ES-I3 (cell line): Measurements from ENCODE around the gene SAMD9.

ENCODE experiments used
- H3K36me3 ChIP-seq: 2 replicates; pipeline ENCODE4 v1.6.1; 2013; ENCODE audit warnings: mild to moderate bottlenecking, low read length, control low read depth, moderate library complexity; ENCODE audit not compliant: insufficient read depth
- H3K4me1 ChIP-seq: 2 replicates; pipeline ENCODE4 v1.6.1; 2013; ENCODE audit warnings: mild to moderate bottlenecking, control low read depth, low read length; ENCODE audit not compliant: insufficient read depth
- H3K9ac ChIP-seq: 2 replicates; pipeline ENCODE4 v1.6.1; 2013; ENCODE audit warnings: low read depth, mild to moderate bottlenecking, low read length, moderate library complexity
- H3K9me3 ChIP-seq: 2 replicates; pipeline ENCODE4 v1.6.1; 2013; ENCODE audit warnings: mild to moderate bottlenecking, low read length, moderate library complexity; ENCODE audit not compliant: control insufficient read depth, insufficient read depth

SAMD9 gene

GRCh38 chr7:93117852-93118530 lies at the start of gene SAMD9:
TSS of gene SAMD9 (minus strand) at chr7:93117979. CDS start at chr7:93106097, 11,882 bp downstream.
- Histone ChIP-seq H3K9me3 (no peaks in the 10 kb centered on the region), H3K4me1 (peaks cover 10% of the 10 kb centered on the region; the same call in 1 of the 2 replicates), H3K36me3 (no peaks in the 10 kb centered on the region), H3K9ac (no peak within 1 kb of the TSS; the same call in 1 of the 2 replicates)

- no peaks in the 10 kb centered on the region for H3K9me3 ChIP-seq
- no peak overlapping the region for H3K9ac ChIP-seq
- no peaks in the 10 kb centered on the region for H3K36me3 ChIP-seq
- no peaks in the 10 kb centered on the region for H3K4me1 ChIP-seq
Measured at GRCh38 chr7:93165447-93165846, 47.7 kb upstream of the SAMD9 start.

- H3K9ac ChIP-seq = no peak overlapping the region
- no peaks in the 10 kb centered on the region for H3K9me3 ChIP-seq
- H3K36me3 ChIP-seq = no peaks in the 10 kb centered on the region
- H3K4me1 ChIP-seq = no peaks in the 10 kb centered on the region
Measured at GRCh38 chr7:93164766-93165165, 47.0 kb upstream of the SAMD9 start.

GRCh38 chr7:93161181-93161762 lies 43.5 kb upstream of the SAMD9 start:
- Histone ChIP-seq H3K9ac (no peak overlapping the region), H3K36me3 (no peaks in the 10 kb centered on the region), H3K4me1 (no peaks in the 10 kb centered on the region), H3K9me3 (no peaks in the 10 kb centered on the region)

GRCh38 chr7:93160410-93160809 lies 42.6 kb upstream of the SAMD9 start:
- no peaks in the 10 kb centered on the region for H3K9me3 ChIP-seq

GRCh38 chr7:93159490-93159889 lies 41.7 kb upstream of the SAMD9 start:
- Histone ChIP-seq H3K4me1 (no peaks in the 10 kb centered on the region), H3K9ac (no peak overlapping the region), H3K9me3 (no peaks in the 10 kb centered on the region), H3K36me3 (no peaks in the 10 kb centered on the region)

More at GRCh38 chr7:93160410-93160809, 42.6 kb upstream of the SAMD9 start:
- no peaks in the 10 kb centered on the region for H3K36me3 ChIP-seq
- no peaks in the 10 kb centered on the region for H3K4me1 ChIP-seq
- no peak overlapping the region for H3K9ac ChIP-seq

GRCh38 chr7:93156884-93157283 lies 39.1 kb upstream of the SAMD9 start:
- Histone ChIP-seq H3K9ac (no peak overlapping the region), H3K36me3 (no peaks in the 10 kb centered on the region), H3K4me1 (no peaks in the 10 kb centered on the region), H3K9me3 (no peaks in the 10 kb centered on the region)

- Histone ChIP-seq H3K9me3 (no peaks in the 10 kb centered on the region), H3K4me1 (0 out of 2 replicates have a peak, but pooled peaks cover 4% of the 10 kb centered on the region), H3K36me3 (no peaks in the 10 kb centered on the region), H3K9ac (no peak overlapping the region)
Measured at GRCh38 chr7:93150200-93150835, 32.5 kb upstream of the SAMD9 start.

- Histone ChIP-seq H3K36me3 (no peaks in the 10 kb centered on the region), H3K9ac (no peak overlapping the region), H3K9me3 (no peaks in the 10 kb centered on the region), H3K4me1 (0 out of 2 replicates have a peak, but pooled peaks cover 4% of the 10 kb centered on the region)
Measured at GRCh38 chr7:93148727-93149126, 30.9 kb upstream of the SAMD9 start.

- Histone ChIP-seq H3K36me3 (no peaks in the 10 kb centered on the region), H3K9ac (no peak within 1 kb of the TSS), H3K4me1 (0 out of 2 replicates have a peak, but pooled peaks cover 4% of the 10 kb centered on the region), H3K9me3 (no peaks in the 10 kb centered on the region)
Measured at GRCh38 chr7:93148144-93148543, 30.4 kb upstream of the SAMD9 start, which contains the start of gene SAMD9L. TSS of gene SAMD9L (minus strand) at chr7:93148385. CDS start at chr7:93135971, 12,414 bp downstream.

GRCh38 chr7:93147363-93147762 lies 29.6 kb upstream of the SAMD9 start:
- no peaks in the 10 kb centered on the region for H3K36me3 ChIP-seq
- no peaks in the 10 kb centered on the region for H3K9me3 ChIP-seq
- H3K4me1 ChIP-seq = 0 out of 2 replicates have a peak, but pooled peaks cover 4% of the 10 kb centered on the region
- no peak overlapping the region for H3K9ac ChIP-seq

- Histone ChIP-seq H3K4me1 (0 out of 2 replicates have a peak, but pooled peaks cover 4% of the 10 kb centered on the region), H3K36me3 (no peaks in the 10 kb centered on the region), H3K9me3 (no peaks in the 10 kb centered on the region), H3K9ac (no peak overlapping the region)
Measured at GRCh38 chr7:93146472-93147141, 28.8 kb upstream of the SAMD9 start.

- no peaks in the 10 kb centered on the region for H3K36me3 ChIP-seq
- H3K4me1 ChIP-seq = 0 out of 2 replicates have a peak, but pooled peaks cover 4% of the 10 kb centered on the region
- H3K9me3 ChIP-seq = no peaks in the 10 kb centered on the region
- H3K9ac ChIP-seq = no peak overlapping the region
Measured at GRCh38 chr7:93146036-93146435, 28.3 kb upstream of the SAMD9 start.

- H3K9me3 ChIP-seq = no peaks in the 10 kb centered on the region
- no peaks in the 10 kb centered on the region for H3K36me3 ChIP-seq
- H3K9ac ChIP-seq = no peak overlapping the region
- 0 out of 2 replicates have a peak, but pooled peaks cover 4% of the 10 kb centered on the region for H3K4me1 ChIP-seq
Measured at GRCh38 chr7:93145354-93145753, 27.6 kb upstream of the SAMD9 start.
